Measurements from ENCODE around the gene MTERF2. TPM values are rescaled to one million over a fixed set of nuclear protein-coding genes. Genes with fewer than 3 reads are reported as not detected.

The MTERF2 gene
- total RNA-seq, 1 donor from 2014 or later: 5.2 TPM

Other genes with a start within 250 kb of the MTERF2 start
- gene RIC8B, start 212.5 kb downstream of the MTERF2 start, total RNA-seq: 11.4 and 12.3 TPM in 2 replicates
- gene TMEM263, start 31.2 kb downstream of the MTERF2 start, total RNA-seq: 25.5 and 25.9 TPM in 2 replicates
- gene CRY1, start 106.4 kb upstream of the MTERF2 start, total RNA-seq: 23.4 and 23.5 TPM in 2 replicates